Midbrain (tissue), 1 donor: ENCODE measurements around the gene PTCHD1.

Source experiments
- DNase-seq: peaks from one replicate; lab custom pipeline; 2025; lab: John Stamatoyannopoulos, UW

Gene PTCHD1

DNA sequence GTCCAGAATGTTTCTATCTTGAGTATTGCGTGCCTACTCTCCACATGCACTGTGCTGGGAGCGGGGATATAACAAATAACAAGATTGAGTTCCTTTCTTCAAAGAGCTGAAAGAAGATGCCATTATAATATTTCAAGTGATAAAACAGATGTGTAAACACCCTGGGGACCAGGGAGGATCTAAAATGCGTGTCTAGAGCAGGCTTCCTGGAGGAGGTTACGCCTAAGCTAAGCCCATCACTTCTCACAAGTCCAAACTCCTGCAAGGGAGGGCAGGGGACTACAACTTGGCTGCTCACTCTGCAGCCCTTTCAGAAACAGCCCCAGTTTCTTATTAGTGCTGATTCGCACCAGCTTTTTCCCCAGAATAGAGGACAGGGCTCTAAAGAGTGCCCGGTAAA lies 21.5 kb downstream of the PTCHD1 start:
- no peak for DNase-seq

DNA sequence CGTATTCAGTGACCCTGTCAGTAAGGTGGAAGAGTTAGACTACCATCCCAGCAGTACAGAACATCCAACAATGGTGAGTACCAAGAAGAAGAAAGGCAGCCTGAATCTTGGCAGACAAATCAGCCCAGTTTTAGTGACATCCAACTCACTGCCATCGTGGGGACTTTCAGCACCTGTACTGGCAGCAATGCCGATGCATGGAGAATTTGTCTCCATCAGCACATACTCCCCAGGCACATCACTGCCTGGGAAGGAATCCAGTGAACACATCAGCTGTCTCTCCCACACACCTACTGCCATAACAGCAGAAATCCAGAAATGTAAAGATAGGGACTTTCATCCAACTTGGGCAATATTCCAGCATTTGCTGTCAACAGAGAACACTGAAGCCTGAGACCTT lies 29.8 kb downstream of the PTCHD1 start:
- no peak for DNase-seq

DNA sequence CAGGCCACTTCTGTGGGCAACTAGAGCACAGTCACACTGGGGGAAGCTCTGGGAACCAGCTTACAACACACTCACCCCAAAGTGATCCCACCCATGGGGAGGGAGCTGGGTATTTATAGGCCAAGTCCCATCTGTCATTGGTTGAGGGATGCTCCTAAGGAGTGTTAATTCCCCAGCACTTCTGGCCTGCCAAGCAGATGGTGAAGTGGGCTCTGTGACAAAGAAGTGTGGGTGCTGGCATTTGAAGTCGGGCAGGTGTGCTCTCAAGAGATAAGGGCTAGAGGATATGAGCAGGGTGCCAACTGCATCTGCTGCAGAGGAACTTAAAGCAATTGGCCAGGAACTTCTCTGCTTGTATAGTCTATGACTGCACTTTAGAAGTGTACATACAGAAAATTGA lies 30.9 kb downstream of the PTCHD1 start:
- DNase-seq: no peak

DNA sequence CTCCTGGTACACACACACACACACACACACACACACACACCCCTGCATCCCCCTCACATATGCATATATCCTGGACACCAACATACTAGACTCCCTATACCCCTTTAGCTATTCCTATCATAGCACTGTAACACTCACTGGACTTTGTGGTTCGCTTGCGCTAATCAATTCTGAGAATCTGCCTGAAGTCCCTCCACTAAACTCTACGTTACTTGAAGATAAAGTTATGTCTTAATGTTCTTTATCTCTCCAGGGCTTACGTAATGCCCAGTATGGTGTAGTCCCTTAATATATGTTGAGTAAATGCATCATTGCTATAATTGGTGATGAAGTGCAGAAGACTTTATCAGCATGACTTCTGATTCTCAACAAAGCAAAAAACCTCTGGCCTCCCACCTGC lies 32.3 kb downstream of the PTCHD1 start:
- DNase-seq: no peak

DNA sequence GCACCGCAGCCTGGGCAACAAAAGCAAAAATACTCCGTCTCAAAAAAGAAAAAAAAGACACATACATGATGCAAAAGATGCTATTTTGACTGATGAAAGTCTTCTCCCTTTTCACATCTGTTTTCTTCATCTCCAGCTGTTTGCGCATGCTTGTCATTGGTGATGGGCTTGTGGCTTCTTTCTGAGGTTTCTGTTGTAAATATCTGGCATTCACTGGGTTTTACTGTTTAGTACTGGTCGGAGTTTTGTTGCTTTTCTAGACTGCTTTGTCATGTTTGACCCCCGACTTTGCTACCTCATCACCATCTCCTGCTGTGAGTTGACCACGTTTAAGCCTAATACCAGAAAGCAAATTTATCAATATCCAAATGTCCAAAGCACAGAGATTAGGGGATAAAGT lies 34.4 kb downstream of the PTCHD1 start:
- DNase-seq: no peak

DNA sequence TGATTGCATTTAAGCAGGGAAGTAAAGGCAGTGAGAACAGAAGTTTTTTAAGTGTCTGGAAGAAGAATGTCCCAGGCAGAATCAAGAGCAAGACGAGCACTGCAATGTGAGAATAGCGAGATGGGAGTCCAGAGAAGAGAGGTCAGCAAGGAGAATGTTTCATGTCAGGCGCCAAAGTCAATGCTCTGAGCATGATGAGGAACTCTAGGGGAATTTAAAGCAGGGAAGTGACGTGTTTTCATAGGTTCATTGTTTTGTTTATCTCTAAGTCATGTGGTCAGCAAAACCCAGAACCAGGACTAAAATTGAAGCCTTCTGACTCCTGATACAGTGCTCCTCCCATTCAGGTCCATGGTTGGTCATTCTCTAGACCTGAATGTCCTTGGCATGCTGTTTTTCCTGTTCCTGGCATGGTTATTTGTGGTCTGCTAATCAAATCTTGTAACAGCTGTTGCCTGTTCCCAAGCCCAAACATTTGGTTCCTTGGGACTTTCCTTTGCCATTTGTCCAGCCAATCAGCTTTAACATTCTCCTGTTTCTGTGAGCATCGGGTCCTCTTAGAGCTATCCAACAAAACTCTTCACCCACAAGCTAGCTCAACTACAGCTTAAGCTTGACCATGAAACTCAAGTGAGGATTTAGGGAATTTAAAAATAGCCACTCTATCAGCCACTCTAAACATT lies 37.7 kb downstream of the PTCHD1 start:
- DNase-seq: no peak

DNA sequence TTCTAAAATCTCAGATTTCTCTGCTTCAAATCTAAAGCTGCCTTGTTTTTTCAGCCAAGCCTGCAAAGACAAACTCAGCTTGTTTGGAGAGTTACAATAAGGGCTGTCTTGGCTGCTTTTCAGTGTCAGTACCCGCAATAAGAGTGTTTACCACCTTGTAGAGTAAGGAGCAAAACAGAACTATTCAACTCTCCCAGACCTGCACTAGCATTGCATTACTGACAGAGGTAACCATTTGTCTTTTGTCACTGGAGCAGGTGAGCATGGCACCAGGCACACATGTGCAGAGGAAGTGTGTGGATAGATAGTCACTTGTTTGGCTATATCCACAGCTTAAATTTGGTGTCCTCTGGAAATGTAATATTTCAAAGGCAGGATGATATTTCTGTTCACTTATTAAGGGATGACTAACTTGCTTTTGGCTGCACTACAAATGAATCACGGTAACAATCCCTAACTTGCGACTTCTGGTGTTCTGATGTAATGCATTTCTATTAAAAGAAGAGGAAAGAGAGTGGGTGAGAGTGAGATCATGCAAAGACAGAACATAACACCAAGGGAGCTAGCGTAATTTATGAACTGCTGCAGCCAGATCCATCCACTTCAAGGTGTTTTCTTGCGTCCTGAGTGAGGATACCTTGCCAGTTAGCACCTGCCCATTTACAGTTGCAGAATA lies 38.6 kb downstream of the PTCHD1 start:
- DNase-seq: no peak

DNA sequence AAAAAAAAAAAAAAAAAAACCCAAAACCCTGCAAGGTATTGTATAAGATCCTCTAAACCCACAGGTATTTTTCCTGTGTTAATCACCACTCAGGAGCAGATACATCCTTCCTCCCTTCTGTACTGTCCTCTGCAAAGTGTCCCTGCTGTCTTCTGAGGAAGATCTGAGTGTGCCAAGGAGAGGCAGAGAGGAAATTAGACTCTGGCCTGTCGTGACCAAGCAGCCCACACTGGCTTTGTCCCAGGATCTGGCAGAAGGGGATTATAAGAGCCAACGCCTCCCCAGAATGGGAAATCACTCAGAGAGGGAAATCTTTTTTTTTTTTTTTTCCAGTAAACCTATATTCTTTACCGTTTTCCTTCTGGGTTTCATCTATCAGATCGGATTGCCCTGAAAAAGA lies 39.6 kb downstream of the PTCHD1 start:
- no peak for DNase-seq

DNA sequence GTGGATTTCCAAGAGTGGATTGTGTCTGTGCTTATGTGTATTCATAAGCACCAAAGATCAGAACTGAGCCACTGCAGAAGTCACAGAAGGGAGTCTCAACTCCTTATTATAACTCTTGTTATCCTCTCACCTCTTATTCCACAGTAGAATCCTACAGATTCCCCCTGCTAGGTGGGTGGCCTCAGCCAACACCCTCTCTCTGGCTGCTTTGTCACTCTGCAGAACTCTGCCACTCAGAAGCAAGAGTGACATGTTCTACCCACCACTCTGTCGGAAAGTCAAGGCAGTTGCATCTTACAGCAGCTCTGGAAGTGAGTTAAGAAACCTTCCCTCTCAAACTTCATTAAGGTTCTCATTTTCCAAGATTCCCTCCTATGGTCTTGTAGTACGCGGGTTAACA lies 41.9 kb downstream of the PTCHD1 start:
- no peak for DNase-seq

DNA sequence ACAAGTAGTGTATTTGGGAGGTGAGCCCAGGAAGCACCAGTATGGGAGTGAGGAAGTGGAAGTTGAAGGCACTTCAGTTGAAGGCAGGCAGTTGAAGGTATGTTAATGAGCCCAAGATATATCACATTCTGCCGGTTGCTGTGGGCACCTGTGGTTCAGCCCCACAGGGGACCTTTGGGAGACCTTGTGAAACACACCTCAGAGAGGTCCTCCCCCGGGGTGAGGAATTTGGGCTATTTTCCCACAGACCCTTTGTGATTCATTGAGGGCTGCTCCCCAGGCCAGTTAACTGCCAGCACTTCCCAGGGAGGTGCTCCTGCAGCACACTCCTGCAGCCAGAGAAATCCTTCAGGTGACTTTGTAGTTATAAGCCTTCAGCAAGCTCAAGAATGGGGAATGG lies 45.9 kb downstream of the PTCHD1 start:
- no peak for DNase-seq

DNA sequence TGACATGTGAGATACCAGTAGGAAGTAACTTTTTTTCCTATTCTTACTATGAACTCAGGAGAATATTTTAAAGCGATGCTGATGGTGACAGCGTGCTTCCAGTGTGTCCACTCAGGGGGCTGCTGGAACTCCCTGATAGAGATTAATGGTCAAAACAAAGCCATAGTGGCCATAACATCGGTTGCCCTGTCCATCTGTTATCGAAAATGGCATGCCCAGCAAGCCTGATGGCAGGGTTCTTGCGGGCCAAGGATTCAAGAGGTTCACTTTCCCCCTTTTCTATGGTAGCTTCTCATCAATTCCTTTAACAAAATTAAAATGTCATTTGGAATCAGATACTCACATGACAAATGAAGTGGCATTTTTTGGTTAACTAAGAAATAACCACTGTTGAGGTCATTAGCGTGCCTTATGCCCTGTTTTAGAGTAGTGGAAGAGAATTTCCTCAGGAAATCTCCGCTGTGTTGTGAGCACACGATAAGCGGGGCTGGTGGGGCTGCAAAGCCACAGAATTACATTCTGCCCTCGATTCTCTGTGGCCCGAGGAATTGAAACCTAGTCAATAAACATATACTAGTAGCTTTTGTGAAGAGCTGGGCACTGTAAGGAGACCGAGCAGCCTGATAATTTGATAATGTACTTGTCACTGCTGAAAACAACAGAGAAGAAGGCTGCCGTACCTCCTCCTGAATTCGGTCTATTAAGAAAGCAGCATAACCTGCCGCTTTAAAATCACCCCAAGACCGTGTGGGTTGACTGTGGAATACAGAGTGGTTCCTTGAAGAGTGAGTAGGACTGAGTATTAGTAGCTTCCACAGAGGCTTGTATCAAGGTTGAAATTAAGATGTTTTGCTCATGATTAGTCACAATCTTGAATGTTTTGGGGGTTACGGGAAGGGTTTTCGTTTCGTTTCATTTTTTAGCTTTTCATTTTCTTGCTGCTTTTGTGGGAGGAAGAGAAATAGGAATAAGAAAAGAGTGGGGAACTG lies 46.7 kb downstream of the PTCHD1 start:
- no peak for DNase-seq

DNA sequence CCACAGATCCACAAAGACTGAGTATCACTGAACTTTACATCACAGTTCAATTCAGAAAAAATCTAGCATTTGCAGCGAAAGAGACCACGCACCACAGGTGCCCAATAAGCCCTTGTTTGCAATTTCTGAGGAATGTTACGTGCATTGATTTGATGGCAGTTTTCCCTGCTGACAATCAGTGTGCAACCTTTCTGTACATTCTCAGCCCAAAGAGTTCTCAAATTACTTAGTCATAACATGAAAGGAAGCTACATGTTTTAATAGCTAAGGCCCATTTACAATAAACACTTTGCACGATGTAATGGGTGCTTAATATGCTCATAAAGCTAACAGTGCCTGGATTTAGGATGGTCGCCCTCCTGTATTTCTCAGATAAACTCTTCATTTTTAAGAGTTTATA lies 47.9 kb downstream of the PTCHD1 start:
- DNase-seq: no peak

DNA sequence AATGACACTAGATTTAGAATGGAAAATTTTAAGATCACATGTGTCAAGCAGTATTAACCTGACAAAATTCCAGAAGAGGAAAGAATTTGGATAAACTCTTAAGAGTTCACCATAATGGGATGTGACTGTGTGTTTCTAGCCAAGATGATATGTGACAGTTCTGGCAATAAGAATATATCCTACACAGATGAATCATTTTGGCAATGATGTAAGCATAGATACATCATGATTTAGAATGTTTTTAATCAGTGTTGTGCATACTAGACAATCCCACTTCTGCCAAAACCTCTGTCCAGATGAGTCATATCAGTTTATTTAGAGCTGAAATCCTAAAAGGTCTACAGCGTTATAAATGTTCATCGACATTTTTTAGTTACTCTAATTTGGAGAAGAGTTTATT lies 48.8 kb downstream of the PTCHD1 start:
- no peak for DNase-seq

DNA sequence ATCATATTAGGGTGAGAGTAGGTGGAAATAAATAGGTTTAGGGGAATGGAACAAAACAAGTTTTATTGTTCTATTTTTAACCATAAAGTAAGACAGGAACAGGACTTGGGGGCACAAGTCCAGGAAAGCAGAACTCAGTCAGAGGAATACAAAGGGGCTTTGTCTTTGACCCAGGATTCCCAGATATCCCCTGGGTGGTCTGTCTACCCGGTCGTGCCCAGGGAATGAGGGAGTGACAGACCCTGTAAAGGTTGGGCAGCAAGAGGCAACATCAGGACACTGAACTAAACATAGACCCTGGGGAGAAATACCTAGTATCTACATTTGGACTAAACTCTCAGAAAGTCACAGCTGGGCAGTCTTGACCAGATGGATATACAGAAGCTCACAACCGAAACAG lies 50.6 kb downstream of the PTCHD1 start:
- no peak for DNase-seq

DNA sequence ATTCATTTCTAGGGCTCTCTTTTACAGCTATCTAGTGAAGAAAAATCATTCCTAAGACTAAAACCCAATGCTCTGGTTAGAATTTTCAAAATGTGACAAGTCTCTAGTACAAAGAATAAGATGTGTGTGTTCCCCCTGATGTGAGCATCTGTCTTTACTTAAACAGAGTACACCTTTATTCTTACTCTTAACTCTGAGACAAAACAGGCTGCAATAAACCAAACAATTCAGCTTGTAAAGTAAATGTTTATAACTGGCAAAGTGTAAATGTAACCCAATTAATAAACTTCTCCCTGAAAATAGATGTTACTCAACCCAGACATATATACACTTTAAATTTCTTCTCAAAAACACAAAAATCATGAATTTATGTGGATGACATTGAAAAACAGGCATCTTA lies 51.6 kb downstream of the PTCHD1 start:
- no peak for DNase-seq

DNA sequence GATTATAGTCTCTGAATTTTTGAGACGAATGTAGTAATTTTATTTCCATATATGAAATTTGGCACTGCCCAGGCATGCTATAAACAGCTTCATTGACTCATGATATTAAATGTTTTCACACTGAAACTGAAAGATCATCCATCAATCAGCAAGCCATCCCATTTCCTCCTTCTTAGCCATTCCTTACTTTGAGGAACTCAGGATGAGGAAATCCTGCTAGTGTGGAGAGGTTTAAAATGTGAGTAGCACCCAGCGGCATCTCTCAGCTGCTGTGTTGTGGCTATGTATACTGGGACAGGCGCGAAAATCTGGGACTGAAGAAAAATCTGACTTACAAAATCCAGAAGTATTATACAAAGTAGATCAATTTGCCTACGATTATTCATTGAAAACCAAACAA lies 52.1 kb downstream of the PTCHD1 start:
- DNase-seq: no peak

DNA sequence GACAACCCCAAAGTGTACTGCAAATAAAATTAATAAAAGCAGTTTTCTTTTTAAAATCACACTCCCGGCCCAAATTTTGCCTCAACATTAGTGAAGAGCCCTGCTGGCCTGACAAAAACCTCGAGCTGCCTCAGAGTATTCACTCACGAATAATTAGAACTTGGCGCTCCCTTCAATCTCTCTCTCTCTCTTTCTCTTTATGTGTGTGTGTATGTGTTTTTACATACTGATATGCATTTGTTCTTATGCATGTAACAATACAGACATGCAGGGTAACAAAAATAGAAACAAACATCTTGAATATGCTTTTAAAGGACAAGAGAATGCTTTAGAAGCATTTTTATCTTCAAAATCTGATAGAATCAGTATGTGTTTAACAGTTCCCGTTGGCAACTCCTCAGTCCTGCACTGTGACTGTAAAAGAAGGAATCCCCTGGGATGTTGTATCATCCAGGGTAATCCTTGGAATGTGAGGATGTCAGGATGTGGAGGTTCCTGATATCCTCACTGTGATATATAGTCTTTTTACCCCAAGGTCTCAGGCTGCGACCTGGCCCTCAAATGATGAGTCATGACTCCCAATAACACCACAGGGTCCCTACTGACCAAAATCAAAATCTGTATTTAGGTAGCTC lies 53.0 kb downstream of the PTCHD1 start:
- DNase-seq: no peak

DNA sequence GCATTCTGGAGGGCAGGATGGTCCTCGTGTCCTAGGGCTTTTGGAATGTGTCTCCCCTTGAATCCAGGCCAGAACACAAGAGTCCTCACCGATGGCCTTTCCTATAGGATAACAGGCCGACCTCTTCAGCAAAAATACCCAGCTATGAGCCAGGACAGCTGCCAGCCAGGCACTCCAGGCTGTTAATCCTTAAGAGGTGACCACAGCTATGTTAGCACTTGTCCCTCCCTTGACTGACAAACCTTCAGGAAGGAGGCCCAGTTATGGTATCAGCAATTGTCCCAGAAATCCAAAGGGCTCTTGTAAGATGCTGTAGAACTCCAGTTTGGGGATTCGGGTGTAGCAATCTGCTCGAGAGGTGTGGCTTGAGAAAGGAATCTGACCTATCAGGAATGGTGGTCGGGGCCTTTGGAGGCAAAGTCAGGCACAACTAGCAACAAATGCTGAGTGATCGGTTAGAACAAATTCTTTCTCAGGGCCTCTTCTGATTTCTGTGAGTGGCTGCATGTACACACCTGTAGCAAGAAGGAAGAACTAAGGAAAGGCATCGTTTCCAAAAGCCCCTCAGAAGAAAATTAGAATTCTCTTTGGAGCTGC lies 54.6 kb downstream of the PTCHD1 start:
- no peak for DNase-seq

DNA sequence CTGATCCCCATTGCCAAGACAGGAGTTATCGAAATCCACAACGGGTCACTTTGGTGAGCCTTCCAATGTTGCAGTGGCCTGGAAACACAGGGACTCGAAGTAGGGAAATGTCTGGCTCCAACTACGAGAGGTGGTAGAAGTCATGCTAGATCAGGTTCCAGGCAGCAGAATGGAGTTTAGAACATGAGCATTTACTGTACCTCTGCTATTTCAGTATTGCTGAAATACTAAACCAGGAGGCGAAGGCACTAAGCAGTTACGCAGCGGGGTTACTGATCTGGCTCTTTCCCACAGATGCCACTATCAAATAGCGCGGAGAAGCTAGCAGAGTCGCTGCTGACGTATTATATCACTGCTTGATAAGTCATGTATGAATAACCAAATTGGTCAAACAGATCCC lies 56.3 kb downstream of the PTCHD1 start:
- no peak for DNase-seq

DNA sequence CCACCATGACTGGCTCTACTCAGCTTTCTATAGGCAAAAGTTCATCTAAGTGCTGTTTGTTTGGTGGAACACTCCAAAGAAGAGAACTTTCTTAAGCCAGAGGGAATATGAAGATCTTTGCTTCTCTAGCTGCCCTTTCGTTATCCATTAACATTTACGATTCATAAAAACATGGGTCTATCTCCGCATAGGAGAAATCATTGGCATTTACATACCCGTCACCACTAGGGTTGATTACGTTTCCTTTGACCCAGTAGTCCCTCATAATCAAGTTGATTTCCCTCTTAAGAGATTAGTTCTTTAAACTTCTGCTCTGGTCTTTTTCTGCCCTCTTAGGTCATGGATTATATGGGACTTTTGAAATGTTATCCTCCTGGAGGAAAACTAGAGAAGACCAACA lies 57.5 kb downstream of the PTCHD1 start:
- no peak for DNase-seq

DNA sequence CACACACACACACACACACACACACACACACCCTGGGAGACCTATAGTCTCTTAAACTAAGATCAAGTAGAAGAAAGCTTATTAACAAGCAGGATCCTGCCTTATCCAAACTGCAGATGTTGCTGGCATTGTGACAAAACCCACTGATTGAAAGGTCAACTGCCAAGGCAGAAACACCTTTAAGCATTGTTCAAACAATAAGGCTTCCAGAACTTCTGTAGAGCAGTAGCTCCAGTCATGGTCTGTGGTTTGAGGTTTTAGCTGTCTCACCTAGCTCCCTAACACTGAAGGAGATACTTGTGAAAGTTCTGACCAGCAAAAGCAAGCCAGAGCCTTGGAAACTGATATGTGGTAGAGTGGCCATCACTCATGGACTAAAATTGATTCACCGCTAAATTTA lies 59.8 kb downstream of the PTCHD1 start:
- no peak for DNase-seq

DNA sequence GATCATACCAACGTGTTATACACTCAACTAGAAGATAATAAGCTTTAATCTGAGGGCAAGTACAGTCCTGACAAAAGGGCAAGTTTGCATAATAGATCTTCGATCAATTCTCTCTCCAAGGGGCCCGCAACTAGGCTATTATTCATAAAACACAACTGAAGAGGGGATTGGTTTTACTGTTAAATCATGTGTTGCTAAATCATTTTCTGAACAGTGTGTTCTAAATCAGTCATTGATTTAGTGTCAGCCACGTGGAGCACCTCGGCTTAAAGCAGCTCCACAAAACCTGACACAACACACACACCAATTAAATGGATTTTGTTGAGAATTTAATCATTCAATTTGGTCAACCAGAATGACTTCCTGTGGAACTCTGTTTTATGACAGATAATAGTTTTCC lies 61.6 kb downstream of the PTCHD1 start:
- DNase-seq: no peak
